Activated CD8-positive, alpha-beta memory T cell treated with anti-CD3 and anti-CD28 coated beads, Interleukin-2, amount 50 U/mL, for 48 hours (primary cell): ENCODE measurements around the gene ZFAND2A.
A peak's percentile ranks its signal among the peaks of the same experiment; 100 is the strongest.

Experiments used
- DNase-seq: peaks from one replicate; pipeline ENCODE4 v3.0.0-alpha.2; 2020

ZFAND2A gene

DNA sequence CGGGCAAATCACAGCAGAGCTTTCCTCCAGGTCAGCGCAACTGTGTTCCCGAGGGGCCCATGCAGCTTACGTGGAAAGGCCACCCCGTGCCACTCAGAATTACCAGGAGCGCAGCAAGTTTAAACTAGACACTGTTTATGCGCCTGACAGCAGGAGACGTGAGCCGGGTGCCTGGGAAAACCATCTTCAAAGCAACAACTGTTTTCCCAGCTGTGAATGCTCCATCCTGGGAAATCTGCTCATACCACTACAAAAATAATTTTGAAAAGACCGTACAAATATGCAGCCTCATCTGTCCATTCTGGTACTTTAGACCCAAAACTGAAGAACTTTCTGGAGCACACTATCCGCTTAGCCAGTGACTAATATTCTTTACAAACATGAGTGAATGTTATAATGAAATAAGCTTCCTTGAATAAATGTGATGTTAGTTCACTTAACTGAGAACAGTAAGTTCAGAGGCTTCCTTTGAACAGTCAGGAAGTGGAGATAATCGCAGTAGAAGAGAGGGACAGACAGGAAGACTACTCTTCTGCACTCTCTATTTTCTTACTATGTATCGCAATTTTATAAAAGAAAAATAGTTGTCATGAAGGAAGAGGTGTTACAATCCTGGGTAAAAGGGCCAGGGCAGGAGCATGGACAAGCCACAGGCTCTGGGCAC is 55.3 kb downstream of the ZFAND2A start:
- DNase-seq = no peak

DNA sequence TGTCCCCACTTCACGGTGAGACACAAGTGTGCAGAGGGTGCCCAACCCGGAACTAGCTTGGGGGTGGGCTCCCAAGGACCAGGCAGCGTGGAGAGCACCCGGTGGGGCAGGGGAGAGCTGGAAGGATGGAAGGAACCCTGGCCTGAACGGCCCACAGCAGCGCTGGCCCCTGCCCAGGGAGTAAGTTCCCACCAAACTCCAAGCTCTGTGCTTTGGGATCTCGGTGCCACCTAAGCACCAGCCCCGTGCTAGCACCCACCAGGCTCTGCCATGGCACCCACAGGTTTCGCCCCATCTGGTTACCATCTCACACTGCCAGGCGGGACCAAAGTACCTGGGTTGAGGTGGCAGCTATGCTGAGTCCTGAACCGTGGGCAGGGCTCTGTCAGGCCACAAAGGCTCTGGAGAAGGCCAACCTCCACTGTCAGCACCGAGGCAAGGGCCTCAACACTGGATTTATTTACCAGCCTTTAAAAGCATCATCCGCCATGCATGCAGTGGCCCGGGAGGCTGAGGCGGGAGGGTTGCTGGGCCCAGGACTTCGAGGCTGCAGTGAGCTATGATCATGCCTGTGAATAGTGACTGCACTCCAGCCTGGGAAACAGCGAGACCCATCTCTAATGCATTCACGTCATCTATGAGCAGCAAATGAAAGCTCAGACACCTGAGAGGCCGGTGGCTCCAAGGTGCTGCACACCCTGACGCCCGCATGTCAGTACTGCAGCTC is 56.0 kb downstream of the ZFAND2A start:
- DNase-seq = no peak

DNA sequence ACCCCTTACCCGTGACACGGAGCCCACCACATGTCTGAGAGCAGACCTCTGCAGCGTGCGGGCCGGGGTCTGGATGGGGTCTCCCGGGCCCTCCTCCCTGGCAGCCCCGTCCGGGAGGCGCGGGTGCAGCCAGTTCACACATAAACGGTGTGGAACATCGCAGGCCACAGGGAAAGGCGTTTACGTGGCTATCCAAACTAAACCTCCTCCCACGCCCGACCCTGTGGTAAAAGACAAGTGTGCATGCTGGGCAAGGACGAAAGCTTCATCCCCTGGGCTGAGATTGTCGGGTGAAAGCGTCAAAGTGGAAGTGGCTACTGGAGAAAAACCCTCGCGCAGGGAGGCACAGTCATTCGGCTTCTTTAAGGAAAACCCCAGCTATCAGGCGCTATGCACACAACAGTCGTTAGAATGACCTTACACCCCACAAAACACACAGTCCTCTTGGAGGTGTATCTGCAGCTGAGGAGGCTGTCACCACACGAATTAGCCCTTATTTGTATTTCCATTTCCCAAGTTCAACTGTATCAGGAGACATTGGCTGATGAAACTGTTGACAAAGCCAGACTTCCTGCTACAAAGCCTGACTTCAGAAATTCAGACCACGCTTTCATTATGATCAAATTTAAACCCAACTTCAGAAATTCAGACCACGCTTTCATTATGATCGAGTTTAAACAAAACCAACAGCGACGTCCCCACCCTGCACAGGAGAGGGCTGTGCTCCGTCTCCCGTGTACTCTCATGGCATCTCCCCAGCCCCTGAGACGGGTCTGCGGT is 56.8 kb downstream of the ZFAND2A start:
- peak; percentile 58 for DNase-seq
